ENCODE results near the gene SLC28A1.

GRCh38 chr15:84898761-84899160, 14.3 kb downstream of the SLC28A1 start:
- no peak for TF ChIP-seq CTCF (IDR thresholded peaks at IDR 0.05 in 4 of 5, conservative IDR thresholded peaks at IDR 0.05 in 1 of 5)
- TF ChIP-seq POLR2A (IDR thresholded peaks at IDR 0.05): no peak

Data from gastrocnemius medialis (tissue), 4 donors.